HCT116 (cell line): ENCODE results near the gene CD28. TPM values are rescaled to one million over a fixed set of nuclear protein-coding genes. Genes with fewer than 3 reads are reported as not detected.

ENCODE experiments used
- ATAC-seq: fragments of 200-7000 bp; cut with Tn5 transposase; 2 replicates; pipeline ENCODE4 v1.9.1; 2020; ENCODE audit warnings: mild to moderate bottlenecking, moderate library complexity
- BruUV-seq: library from RNA; stranded (reverse); fragments of 400-500 nt; replicated peaks from 2 replicates; lab custom pipeline; 2021; lab: Mats Ljungman, UMichigan
- CTCF ChIA-PET: fragments of 300-600 bp; sonication (Branson Sonifier 250); formaldehyde crosslinking; loops from one replicate; lab custom pipeline; 2021; ENCODE audit warnings: antibody characterized with exemption; lab: Charles Lee
- POLR2A ChIA-PET: fragments of 300-600, 350-600 bp; sonication (Branson Sonifier 250); formaldehyde crosslinking; loops from one replicate; lab custom pipeline; 2021; ENCODE audit warnings: antibody characterized with exemption; lab: Charles Lee
- RAD21 ChIA-PET, 2 experiments: fragments of 300-600 bp; sonication (Branson Sonifier 250); formaldehyde crosslinking; loops; one replicate each; lab custom pipeline; 2023; ENCODE audit warnings: low total read pairs in 2 of 2; ENCODE audit not compliant: uncharacterized antibody in 2 of 2, unreplicated experiment in 2 of 2, low non-redundant PET in 1 of 2; lab: Charles Lee
- DNase-seq: peaks from one replicate; pipeline ENCODE4 v3.0.0-alpha.2; 2010; ENCODE audit warnings: low read depth, low spot score
- H2AFZ ChIP-seq: fragments of 200-600 bp; shearing (Covaris generic), sonication (generic); 2 replicates; pipeline ENCODE4 v1.6.1; 2017; ENCODE audit warnings: low read depth, mixed run types, mixed read lengths, antibody characterized with exemption, low read length; ENCODE audit not compliant: poor library complexity, severe bottlenecking
- H3K27ac ChIP-seq: 2 replicates; pipeline ENCODE4 v1.5.1; 2012; ENCODE audit warnings: low read depth, low read length
- H3K27me3 ChIP-seq: fragments of 200-600 bp; sonication (generic); 2 replicates; pipeline ENCODE4 v1.6.1; 2016; ENCODE audit warnings: mixed run types, low read length, mixed read lengths; ENCODE audit not compliant: insufficient read depth
- H3K36me3 ChIP-seq, 2 experiments: fragments of 200-500 bp in 1 of 2; fragments of 200-600 bp in 1 of 2; sonication (Bioruptor generic) in 1 of 2; sonication (generic) in 1 of 2; 2 replicates each; pipeline versions ENCODE4 v1.5.1 to v1.6.1; 2014 to 2016; ENCODE audit warnings: low read length in 2 of 2, inconsistent platforms in 1 of 2, mixed read lengths in 1 of 2, mixed run types in 1 of 2; ENCODE audit not compliant: insufficient read depth in 2 of 2, control insufficient read depth in 1 of 2
- H3K4me1 ChIP-seq, 2 experiments: fragments of 200-600 bp in 1 of 2; sonication (generic) in 1 of 2; 2 replicates each; pipeline versions ENCODE4 v1.5.1 to v1.6.1; 2012 to 2017; ENCODE audit warnings: low read length in 2 of 2, inconsistent platforms in 1 of 2, mild to moderate bottlenecking in 1 of 2, mixed read lengths in 1 of 2, mixed run types in 1 of 2, moderate library complexity in 1 of 2; ENCODE audit not compliant: insufficient read depth in 2 of 2, control insufficient read depth in 1 of 2
- H3K4me2 ChIP-seq: fragments of 200-600 bp; sonication (generic); 2 replicates; pipeline ENCODE4 v1.6.1; 2017; ENCODE audit warnings: mixed run types, low read length, mixed read lengths
- H3K4me3 ChIP-seq, 2 experiments: fragments of 200-600 bp in 1 of 2; sonication (generic) in 1 of 2; replicated peaks in 1 of 2; 2 replicates each; pipeline ENCODE4 v1.5.1; 2011 to 2016; ENCODE audit warnings: low read length in 2 of 2, control low read depth in 1 of 2, low read depth in 1 of 2, mild to moderate bottlenecking in 1 of 2, mixed read lengths in 1 of 2, mixed run types in 1 of 2
- H3K79me2 ChIP-seq: fragments of 200-600 bp; sonication (generic); 2 replicates; pipeline ENCODE4 v1.6.1; 2017; ENCODE audit warnings: mild to moderate bottlenecking, mixed run types, low read length, moderate library complexity, mixed read lengths; ENCODE audit not compliant: insufficient read depth
- H3K9ac ChIP-seq: fragments of 200-600 bp; sonication (generic); 2 replicates; pipeline ENCODE4 v1.6.1; 2016; ENCODE audit warnings: low read length, mixed read lengths
- H3K9me2 ChIP-seq: fragments of 200-600 bp; sonication (generic), shearing (Covaris generic); 2 replicates; pipeline ENCODE4 v1.6.1; 2017; ENCODE audit warnings: mixed run types, mild to moderate bottlenecking, moderate library complexity; ENCODE audit not compliant: insufficient read depth
- H3K9me3 ChIP-seq, 2 experiments: fragments of 200-500 bp in 1 of 2; fragments of 200-600 bp in 1 of 2; sonication (Bioruptor generic) in 1 of 2; sonication (generic) in 1 of 2; 2 replicates each; pipeline ENCODE4 v1.6.1; 2014 to 2017; ENCODE audit warnings: low read length in 2 of 2, mixed read lengths in 2 of 2, inconsistent platforms in 1 of 2, low read depth in 1 of 2, mild to moderate bottlenecking in 1 of 2, mixed run types in 1 of 2, moderate library complexity in 1 of 2; ENCODE audit not compliant: control insufficient read depth in 1 of 2, insufficient read depth in 1 of 2
- H4K20me1 ChIP-seq: fragments of 200-600 bp; sonication (generic), shearing (Covaris generic); 2 replicates; pipeline ENCODE4 v1.6.1; 2017; ENCODE audit warnings: mixed run types, mild to moderate bottlenecking, moderate library complexity; ENCODE audit not compliant: insufficient read depth
- CBX3 ChIP-seq: IDR thresholded peaks from 2 replicates; pipeline ENCODE4 v1.6.1; 2012; ENCODE audit warnings: low read depth
- CEBPB ChIP-seq: IDR thresholded peaks from 2 replicates; pipeline ENCODE4 v1.6.1; 2012; ENCODE audit warnings: low read depth
- EGR1 ChIP-seq: IDR thresholded peaks from 2 replicates; pipeline ENCODE4 v1.6.1; 2012; ENCODE audit warnings: low read depth
- ELF1 ChIP-seq: IDR thresholded peaks from 2 replicates; pipeline ENCODE4 v1.6.1; 2012; ENCODE audit warnings: low read depth, borderline replicate concordance
- EZH2phosphoT487 ChIP-seq: fragments of 200-600 bp; IDR thresholded peaks from 2 replicates; pipeline ENCODE4 v1.6.1; 2018; ENCODE audit warnings: antibody characterized with exemption, borderline replicate concordance
- FOSL1 ChIP-seq: IDR thresholded peaks from 2 replicates; pipeline ENCODE4 v1.6.1; 2012; ENCODE audit warnings: low read depth
- JUND ChIP-seq: IDR thresholded peaks from 2 replicates; pipeline ENCODE4 v1.6.1; 2012
- RAD21 ChIP-seq: IDR thresholded peaks from 2 replicates; pipeline ENCODE4 v1.6.1; 2012; ENCODE audit warnings: low read depth, mild to moderate bottlenecking
- SRF ChIP-seq: IDR thresholded peaks from 2 replicates; pipeline ENCODE4 v1.6.1; 2012; ENCODE audit warnings: low read depth
- ZNF274 ChIP-seq: fragments of 200-500 bp; sonication (Bioruptor generic); IDR thresholded peaks from 2 replicates; pipeline ENCODE4 v1.6.1; 2014; ENCODE audit warnings: mild to moderate bottlenecking, low read depth, low read length, inconsistent platforms
- intact Hi-C: fragments of 100-400 bp; cut with micrococcal nuclease; formaldehyde crosslinking; loops from 2 replicates; pipeline ENCODE4 v1.10.0; 2022
- total RNA-seq: library from RNA; stranded (reverse); gene quantifications from one replicate; pipeline ENCODE4 v1.2.1, GENCODE V29; 2021; ENCODE audit not compliant: unreplicated experiment
- TF ChIP-seq, protein P1 (sequence below): IDR thresholded peaks from 2 replicates; pipeline ENCODE4 v1.6.1; 2012; ENCODE audit warnings: low read depth
- TF ChIP-seq, protein P2 (sequence below), 3 experiments: fragments of 200-600 bp in 1 of 3; sonication (generic) in 1 of 3; IDR thresholded peaks in 2 of 3; conservative IDR thresholded peaks in 1 of 3; 2 replicates each; pipeline ENCODE4 v1.5.1; 2012 to 2017; ENCODE audit warnings: low read depth in 2 of 3, low read length in 2 of 3, antibody characterized with exemption in 1 of 3, borderline replicate concordance in 1 of 3, control low read depth in 1 of 3, mild to moderate bottlenecking in 1 of 3, mixed read lengths in 1 of 3, mixed run types in 1 of 3, moderate library complexity in 1 of 3; ENCODE audit not compliant: insufficient read depth in 1 of 3
- TF ChIP-seq, protein P3 (sequence below): IDR thresholded peaks from 2 replicates; pipeline ENCODE4 v1.6.1; 2011; ENCODE audit warnings: mild to moderate bottlenecking, low read length, moderate library complexity; ENCODE audit not compliant: insufficient replicate concordance; ENCODE audit errors: extremely low read depth

The CD28 gene
- total RNA-seq, 1 experiment from 2014 or later: 0.37 TPM

DNA sequence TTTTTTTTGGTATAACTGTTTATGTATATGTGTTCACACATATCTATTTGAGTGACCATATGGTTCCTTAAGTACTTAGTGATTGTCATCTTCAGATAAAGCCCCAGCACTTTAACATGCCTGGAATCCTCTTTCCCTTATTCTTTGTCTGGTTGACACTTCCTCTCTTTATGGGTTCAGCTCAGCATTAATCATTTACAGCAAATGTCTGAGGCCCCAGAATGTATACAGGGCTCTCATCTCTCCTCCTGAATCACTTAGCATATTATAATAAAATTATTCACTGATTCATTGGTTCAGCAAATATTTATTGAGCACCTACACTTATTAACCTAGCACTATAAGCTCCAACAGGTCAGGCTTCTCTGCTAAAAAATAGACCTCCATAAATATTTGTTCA is 43.5 kb upstream of the CD28 start:
- Histone ChIP-seq H3K27me3 (no peaks in the 10 kb centered on the region), H3K4me1 (no peaks in the 10 kb centered on the region), H2AFZ (no peak overlapping the region), H3K79me2 (no peaks in the 10 kb centered on the region), H3K27ac (no peak overlapping the region), H3K4me2 (no peak overlapping the region), H4K20me1 (no peaks in the 10 kb centered on the region), H3K36me3 (no peaks in the 10 kb centered on the region), H3K4me3 (no peak overlapping the region), H3K9me2 (no peaks in the 10 kb centered on the region), H3K9me3 (no peaks in the 10 kb centered on the region), H3K9ac (no peak overlapping the region)
- TF ChIP-seq, protein P1, sequence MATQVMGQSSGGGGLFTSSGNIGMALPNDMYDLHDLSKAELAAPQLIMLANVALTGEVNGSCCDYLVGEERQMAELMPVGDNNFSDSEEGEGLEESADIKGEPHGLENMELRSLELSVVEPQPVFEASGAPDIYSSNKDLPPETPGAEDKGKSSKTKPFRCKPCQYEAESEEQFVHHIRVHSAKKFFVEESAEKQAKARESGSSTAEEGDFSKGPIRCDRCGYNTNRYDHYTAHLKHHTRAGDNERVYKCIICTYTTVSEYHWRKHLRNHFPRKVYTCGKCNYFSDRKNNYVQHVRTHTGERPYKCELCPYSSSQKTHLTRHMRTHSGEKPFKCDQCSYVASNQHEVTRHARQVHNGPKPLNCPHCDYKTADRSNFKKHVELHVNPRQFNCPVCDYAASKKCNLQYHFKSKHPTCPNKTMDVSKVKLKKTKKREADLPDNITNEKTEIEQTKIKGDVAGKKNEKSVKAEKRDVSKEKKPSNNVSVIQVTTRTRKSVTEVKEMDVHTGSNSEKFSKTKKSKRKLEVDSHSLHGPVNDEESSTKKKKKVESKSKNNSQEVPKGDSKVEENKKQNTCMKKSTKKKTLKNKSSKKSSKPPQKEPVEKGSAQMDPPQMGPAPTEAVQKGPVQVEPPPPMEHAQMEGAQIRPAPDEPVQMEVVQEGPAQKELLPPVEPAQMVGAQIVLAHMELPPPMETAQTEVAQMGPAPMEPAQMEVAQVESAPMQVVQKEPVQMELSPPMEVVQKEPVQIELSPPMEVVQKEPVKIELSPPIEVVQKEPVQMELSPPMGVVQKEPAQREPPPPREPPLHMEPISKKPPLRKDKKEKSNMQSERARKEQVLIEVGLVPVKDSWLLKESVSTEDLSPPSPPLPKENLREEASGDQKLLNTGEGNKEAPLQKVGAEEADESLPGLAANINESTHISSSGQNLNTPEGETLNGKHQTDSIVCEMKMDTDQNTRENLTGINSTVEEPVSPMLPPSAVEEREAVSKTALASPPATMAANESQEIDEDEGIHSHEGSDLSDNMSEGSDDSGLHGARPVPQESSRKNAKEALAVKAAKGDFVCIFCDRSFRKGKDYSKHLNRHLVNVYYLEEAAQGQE: no peak
- no peak for TF ChIP-seq ELF1
- no peak for TF ChIP-seq FOSL1
- POLR2A ChIA-PET: no interaction called here
- no TSS peak for BruUV-seq
- DNase-seq: no peak
- RAD21 ChIA-PET: no interaction called here
- ATAC-seq: no peak
- intact Hi-C loops: no loop called here
- CTCF ChIA-PET: no interaction called here

DNA sequence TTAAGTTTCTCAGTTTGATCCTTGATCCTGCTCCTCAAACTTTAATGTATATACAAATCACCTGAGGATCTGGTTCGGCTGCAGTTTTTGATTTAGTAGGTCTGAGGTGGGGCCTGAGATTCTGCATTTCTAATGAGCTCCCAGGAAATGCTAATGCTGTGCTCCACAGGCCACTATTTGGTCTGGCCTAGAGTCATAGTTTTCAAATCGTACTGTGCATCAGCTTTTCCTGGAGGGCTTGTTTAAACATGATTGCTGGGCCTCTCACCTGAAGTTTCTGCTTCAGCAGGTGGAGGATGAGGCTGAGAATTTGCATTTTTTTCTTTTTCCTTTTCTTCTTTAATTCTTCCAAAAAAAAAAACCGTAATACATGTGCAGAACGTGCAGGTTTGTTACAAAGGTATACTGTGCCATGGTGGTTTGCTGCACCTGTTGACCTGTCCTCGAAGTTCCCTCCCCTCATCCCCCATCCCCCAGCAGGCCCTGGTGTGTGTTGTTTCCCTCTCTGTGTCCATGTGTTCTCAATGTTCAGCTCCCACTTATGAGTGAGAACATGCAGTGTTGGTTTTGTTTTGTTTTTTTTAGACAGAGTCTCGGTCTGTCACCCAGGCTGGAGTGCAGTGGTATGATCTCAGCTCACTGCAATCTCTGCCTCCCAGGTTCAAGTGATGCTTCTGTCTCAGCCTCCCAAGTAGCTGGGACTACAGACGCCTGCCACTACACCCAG is 42.2 kb upstream of the CD28 start:
- Histone ChIP-seq H3K9me3 (no peaks in the 10 kb centered on the region), H3K36me3 (no peaks in the 10 kb centered on the region), H3K9me2 (no peaks in the 10 kb centered on the region), H3K27ac (no peak overlapping the region), H3K79me2 (no peaks in the 10 kb centered on the region), H3K9ac (no peak overlapping the region), H4K20me1 (no peaks in the 10 kb centered on the region), H3K4me2 (no peak overlapping the region), H3K27me3 (no peaks in the 10 kb centered on the region), H3K4me3 (no peak overlapping the region), H2AFZ (no peak overlapping the region), H3K4me1 (no peaks in the 10 kb centered on the region)
- ATAC-seq: no peak
- POLR2A ChIA-PET: interaction anchor here (0.7 kb wide), 1 partner anchor 94 kb away, joined by 3 read pairs; no protein-coding TSS in a partner anchor
- DNase-seq: no peak
- RAD21 ChIA-PET: no interaction called here
- no TSS peak for BruUV-seq
- intact Hi-C loops: no loop called here
- CTCF ChIA-PET: no interaction called here
- TF ChIP-seq CEBPB: no peak
- TF ChIP-seq, protein P2, sequence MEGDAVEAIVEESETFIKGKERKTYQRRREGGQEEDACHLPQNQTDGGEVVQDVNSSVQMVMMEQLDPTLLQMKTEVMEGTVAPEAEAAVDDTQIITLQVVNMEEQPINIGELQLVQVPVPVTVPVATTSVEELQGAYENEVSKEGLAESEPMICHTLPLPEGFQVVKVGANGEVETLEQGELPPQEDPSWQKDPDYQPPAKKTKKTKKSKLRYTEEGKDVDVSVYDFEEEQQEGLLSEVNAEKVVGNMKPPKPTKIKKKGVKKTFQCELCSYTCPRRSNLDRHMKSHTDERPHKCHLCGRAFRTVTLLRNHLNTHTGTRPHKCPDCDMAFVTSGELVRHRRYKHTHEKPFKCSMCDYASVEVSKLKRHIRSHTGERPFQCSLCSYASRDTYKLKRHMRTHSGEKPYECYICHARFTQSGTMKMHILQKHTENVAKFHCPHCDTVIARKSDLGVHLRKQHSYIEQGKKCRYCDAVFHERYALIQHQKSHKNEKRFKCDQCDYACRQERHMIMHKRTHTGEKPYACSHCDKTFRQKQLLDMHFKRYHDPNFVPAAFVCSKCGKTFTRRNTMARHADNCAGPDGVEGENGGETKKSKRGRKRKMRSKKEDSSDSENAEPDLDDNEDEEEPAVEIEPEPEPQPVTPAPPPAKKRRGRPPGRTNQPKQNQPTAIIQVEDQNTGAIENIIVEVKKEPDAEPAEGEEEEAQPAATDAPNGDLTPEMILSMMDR (IDR thresholded peaks at IDR 0.05 in 2 of 3, conservative IDR thresholded peaks at IDR 0.05 in 1 of 3; ENCODE audit: borderline replicate concordance in 1 of 3, insufficient read depth in 1 of 3, low read depth in 2 of 3, low read length in 2 of 3): no peak
- TF ChIP-seq SRF: no peak
- no peak for TF ChIP-seq RAD21
- TF ChIP-seq CBX3: no peak
- no peak for TF ChIP-seq EGR1
- no peak for TF ChIP-seq ZNF274
- no peak for TF ChIP-seq EZH2phosphoT487
- TF ChIP-seq JUND: no peak
- TF ChIP-seq, protein P3, sequence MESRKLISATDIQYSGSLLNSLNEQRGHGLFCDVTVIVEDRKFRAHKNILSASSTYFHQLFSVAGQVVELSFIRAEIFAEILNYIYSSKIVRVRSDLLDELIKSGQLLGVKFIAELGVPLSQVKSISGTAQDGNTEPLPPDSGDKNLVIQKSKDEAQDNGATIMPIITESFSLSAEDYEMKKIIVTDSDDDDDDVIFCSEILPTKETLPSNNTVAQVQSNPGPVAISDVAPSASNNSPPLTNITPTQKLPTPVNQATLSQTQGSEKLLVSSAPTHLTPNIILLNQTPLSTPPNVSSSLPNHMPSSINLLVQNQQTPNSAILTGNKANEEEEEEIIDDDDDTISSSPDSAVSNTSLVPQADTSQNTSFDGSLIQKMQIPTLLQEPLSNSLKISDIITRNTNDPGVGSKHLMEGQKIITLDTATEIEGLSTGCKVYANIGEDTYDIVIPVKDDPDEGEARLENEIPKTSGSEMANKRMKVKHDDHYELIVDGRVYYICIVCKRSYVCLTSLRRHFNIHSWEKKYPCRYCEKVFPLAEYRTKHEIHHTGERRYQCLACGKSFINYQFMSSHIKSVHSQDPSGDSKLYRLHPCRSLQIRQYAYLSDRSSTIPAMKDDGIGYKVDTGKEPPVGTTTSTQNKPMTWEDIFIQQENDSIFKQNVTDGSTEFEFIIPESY: no peak
